ENCODE results near the gene ERFL. TPM values are rescaled to one million over a fixed set of nuclear protein-coding genes. Genes with fewer than 3 reads are reported as not detected.
"Not testable (repeated sequence)": the region's sequence is repeated elsewhere in the genome, so short reads cannot be mapped to it uniquely, and the experiment has no call there.

Gene ERFL
- total RNA-seq, 2 donors from 2014 or later: 0.16 TPM; not detected in 1

DNA sequence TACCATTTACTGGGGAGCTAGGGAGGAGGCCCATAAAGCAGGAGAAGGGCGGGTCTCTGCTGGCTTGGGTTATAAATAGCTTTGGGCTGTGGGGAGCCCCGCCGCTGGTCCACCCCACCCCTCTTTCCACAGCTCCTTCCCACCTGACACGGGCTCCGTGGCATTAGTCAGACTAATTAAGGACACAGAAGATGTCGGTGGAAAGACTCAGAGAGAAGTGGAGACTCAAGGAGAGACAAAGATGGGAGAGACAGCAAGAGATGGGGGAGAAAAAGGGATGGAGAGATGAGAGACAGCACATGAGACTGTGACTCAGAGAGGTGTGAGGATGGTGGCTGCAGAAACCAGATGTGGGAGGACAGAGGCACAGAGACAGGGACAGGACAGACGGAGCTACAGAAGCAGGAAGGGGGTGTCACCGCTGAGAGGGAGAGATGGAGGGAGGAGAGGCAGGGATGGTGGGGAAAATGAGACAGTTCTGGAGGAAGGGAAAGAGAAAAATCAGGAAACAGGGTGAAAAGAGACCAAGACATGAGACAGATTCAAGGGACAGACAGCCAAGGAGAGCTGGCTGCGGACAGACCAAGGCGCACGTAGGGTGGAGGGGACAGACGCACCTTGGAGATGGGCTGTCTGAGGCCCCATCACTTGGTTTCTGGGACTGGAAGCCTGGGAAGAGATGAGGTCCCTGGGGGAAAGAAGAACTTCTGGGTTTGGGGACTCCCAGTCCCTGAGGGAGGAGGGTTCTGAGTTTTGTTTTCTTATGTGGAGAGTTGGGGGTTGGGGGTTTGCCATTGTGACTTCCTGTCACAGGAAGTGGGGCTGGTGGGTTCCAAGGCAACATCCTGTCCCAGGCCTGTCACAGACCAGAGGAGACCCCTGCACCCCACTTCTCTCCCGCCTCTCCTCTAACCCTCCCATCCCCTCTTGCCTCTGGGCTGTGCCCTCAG, 41.2 kb downstream of the ERFL start:
- intact Hi-C loops (cut with DNase I): no loop called here
- DNase-seq (no peak), ATAC-seq (no peak)

DNA sequence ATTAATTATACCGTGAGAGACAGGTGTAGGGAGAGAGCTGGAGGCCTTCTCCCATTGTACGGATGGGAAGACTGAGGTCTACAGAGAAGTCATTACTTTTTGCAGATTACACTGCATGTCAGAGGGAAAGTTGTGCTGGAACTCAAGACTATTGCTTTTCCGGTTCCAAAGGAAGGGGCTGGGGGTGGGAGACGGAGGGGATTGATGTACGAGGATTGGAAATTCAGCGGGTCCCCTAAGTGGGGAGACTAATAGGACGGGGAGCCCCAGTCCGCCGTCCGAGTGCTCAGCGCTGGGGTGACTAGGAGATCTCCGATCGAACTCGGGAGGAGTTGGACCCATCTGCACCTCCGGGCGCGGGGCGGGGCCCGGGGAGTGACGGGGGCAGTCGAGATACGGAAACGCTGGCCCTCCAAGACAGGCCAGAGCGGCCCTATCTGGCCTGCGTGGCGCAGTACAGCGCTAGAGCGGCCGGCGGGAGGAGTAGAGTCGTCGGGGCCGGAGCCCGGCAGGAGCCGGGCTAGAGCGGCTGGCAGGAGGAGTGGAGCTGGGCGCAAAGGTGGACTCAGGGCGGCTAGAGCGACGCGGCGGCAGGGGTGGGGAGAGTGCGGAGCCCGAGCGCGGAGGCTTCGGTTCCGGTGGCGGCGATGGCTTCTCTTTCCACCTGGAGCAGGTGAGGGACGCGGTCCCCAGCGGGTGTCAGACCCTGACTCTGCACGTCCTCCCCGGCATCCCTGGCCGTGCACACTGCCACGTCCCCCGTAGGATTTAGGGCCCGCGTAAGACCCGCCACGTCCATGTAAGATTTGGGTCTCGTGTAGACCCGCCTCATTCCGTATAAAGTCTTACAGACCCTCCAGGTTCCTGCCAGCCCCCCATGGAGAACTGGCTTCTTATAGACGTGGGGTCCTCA, 44.2 kb downstream of the ERFL start:
- intact Hi-C loops (cut with DNase I): no loop called here
- ATAC-seq (peak; percentile 96), DNase-seq (peak; percentile 95)

DNA sequence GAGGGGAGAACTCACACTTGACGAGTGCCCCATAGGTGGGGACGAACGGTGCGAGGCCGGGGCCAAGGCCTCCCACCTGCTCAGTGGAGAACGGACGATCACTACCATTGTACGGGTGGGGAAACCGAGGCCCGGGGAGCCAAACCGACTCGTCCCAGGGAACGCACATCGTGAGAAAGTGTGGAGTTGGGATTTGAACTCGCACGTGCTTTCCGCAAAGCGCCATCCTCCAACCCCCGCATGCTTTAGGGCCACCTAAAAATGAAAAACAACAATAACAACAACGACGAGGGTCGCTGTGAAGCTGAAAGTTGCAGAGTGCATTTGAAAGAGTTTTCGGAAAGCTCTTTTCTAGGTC, 44.8 kb downstream of the ERFL start:
- ATAC-seq: no peak
- DNase-seq: no peak
- intact Hi-C loops (cut with DNase I): no loop called here

DNA sequence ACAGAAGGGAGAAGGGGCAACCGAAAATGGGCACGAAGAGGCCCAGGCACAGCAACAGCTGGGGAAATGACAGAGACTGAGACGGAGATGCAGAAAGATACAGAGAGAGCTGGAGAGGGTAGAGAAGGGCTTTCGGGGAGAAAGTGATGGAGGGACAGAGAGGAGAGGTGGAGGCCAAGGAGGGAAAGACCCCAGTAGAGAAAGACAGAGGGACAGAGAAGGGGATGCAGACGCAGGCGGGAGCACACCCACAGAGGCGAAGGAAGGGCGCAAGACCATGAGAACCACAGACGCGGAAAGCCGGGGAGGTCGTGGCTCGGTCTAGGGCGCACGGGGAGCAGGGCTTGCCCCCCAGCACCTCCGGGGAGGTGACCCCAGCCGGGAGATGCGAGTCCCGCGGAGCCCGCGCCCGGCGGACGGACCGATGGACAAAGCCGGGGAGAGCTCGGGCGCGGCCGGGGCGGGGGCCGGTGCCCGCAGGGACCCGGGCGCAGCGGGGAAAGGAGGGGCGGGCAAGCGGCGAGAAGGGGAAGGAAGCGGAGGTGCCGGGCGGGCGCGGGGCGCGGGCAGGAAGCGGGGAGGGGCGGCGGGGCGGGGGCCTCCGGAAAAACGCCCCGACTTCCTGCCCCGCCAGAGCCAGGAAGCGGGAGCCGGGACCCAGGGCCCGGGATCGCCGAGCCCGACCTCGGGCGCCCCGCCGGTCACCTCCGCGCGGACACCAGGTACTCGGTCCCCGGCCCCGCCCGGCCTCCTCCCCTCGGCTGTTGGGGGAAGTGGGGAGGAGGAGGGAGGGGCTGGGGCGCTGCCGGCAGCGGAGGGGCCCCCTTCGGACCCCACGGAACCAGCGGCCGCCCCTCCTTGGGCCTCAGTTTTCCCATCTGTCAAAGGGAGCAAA, 45.4 kb downstream of the ERFL start, which contains the start of gene ARHGEF1:
Gene ARHGEF1 (plus strand): TSS at position 617 of the 895 bp plus-strand sequence. CDS start 4,899 bp downstream, outside the sequence.
- DNase-seq: peak; percentile 79
- ATAC-seq: peak; percentile 46 to 52
- intact Hi-C loops (cut with DNase I): no loop called here

DNA sequence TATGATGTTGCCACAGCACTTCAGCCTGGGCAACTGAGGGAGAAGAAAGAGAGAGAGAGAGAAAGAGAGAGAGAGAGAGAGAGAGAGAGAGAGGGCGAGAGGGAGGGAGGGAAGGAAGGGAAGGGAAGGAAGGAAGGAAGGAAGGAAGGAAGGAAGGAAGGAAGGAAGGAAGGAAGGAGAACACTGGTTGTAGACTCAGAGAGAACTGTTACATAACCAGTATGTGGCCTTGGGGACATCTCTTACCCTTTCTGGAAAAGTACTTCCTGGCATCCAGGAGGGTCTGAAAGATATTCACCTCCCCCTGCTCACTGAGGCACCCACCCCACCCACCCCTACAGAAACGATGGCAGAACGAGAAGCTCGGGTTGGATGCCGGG, 47.9 kb downstream of the ERFL start:
- intact Hi-C loops (cut with DNase I): no loop called here
- no peak for ATAC-seq
- DNase-seq: no peak

DNA sequence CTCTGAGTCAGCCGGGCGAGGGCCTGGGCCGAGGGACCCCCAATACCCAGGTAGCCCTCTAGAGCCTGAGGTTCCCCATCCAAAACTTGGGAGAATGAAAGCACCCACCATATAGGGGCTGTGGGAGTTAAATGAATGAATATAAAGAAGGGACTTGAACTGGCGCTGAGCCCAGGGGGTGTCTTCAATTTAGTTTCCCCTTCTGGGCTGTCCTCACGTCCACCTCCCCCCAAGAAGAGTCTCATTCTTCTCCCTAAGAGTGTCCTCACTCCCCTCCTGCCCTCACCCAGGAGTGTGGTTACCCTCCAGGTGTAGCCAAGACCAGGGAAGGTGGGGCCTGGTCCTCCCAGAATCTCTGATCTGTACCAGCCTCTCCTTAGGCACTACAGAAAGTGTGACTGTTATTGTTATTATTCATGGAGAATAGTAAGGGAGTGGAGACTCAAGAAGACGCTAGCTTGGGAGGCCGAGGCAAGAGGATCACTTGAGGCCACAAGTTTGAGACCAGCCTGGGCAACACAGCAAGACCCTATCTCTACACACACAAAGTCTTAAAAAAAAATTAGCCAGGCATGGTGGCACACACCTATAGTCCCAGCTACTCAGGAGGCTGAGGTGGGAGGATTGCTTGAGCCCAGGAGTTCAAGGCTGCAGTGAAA, 48.5 kb downstream of the ERFL start:
- ATAC-seq: no peak
- no peak for DNase-seq
- intact Hi-C loops (cut with DNase I): loop anchor here in 1 of 2 donors (10.0 kb wide), 1 partner anchor 195 kb away; the partner anchor contains the start of genes GRIK5 and ZNF574

DNA sequence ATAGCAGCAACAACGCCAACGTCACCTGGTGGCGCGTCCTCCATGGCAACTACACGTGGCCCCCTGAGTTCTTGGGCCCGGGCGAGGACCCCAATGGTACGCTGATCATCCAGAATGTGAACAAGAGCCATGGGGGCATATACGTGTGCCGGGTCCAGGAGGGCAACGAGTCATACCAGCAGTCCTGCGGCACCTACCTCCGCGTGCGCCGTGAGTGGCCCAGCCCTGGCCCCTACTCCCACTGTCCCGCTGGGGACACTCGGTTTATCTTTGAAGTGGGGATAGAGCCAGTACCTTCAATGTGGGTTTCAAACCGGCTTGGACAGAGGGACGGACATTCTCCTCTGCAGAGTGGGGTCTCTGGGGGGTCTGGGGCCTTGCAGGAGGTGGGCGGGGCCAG, 49.2 kb downstream of the ERFL start:
- intact Hi-C loops (cut with DNase I): loop anchor here in 1 of 2 donors (10.0 kb wide), 1 partner anchor 196 kb away; the partner anchor contains the start of genes GRIK5 and ZNF574
- DNase-seq: no peak
- no peak for ATAC-seq

DNA sequence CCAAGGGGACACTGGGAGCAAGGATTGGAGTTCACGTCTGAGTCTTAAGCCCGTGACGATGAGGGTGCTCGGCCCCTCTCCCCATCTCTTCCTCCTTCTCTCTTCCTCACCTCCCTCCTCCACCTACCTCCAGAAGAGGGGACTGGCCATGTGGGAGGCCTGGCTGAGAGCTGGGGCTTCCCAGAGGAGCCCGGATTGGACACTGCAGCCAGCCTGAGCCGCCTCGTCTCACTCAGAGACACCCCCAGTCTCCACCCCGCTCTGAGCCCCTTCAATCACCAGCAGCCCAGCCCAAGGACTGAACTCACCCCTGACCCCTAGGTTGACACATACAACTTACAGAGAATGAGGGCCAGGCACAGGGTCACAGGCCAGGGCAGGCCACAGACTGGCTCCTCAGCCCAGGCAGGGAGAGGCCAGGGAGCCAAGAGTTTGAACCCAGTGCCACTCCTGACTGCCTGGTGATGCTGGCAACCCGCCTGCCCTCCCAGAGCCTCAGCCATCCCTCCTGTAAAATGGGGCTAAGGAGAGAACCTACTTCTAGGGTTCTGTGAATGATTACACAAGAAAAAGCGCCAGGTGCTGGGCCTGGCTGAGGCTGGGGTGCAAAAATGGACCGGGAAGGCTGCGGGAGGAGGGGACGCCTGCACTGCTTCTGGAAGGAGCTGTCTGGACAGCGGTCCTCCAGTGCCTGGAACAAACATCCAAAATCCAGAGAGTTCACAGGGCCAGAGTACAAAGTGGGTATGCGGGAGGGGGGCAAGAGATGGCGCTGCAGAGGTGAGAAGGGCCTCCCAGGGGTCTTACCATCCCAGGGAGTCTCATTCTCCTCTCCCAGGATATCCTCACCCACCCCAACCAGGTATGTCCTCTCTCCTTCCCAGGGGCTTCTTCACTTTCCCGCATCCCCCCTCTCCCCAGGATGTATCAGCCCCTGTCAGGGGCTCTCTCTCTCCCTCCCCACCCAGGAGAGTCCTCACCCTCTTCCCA, 50.0 kb downstream of the ERFL start:
- intact Hi-C loops (cut with DNase I): loop anchor here in 1 of 2 donors (10.0 kb wide), 1 partner anchor 197 kb away; the partner anchor contains the start of genes GRIK5 and ZNF574
- no peak for DNase-seq

DNA sequence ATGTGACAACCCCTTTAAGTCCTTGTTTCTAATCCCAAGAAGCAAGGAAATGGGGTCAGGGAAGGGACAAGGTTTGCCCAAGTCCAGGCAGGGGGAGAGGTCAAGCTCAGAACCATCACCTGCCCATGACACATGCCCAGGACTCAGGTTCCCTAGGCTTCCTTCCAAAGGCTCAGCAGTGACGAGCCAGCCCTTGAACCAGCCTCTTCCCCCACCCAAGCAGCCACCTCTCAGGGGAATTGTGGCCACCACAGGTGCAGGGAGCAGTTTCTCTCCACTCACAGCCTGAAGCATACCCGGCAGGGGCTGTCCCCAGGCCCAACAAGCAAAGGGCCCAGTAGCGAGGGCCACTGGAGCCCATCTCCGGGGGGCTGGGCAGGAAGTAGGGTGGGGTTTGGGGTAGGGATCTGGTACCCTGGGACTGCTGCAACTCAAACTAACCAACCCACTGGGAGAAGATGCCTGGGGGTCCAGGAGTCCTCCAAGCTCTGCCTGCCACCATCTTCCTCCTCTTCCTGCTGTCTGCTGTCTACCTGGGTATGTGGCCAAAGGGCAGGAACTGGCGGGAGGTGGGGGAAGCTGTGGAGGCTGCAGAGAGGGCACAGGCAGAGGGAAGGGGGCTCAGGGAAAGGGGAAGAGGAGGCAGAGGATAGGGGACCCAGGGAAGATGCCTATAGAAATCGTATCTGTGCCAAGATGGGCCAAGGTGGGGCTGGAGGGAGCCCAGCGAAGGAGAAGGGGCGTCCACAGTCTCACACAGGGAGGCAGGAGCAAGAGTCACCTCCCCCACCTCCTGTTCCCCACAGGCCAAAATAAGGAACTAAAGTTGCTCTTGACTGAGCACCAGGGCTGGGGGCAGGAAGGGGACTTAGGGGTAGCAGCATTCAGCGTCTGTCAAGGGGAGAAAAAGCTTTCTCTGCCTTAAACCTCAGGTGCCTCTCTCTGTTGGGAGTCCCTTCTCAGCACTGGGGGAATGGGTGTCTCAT, 51.1 kb downstream of the ERFL start, which contains the start of gene CD79A:
Gene CD79A (plus strand): TSS at position 433 of the 986 bp plus-strand sequence. CDS start 26 bp downstream, at position 459.
- ATAC-seq: no peak
- intact Hi-C loops (cut with DNase I): loop anchor here in 1 of 2 donors (10.0 kb wide), 1 partner anchor 198 kb away; the partner anchor contains the start of genes GRIK5 and ZNF574
- DNase-seq: peak; percentile 11

More for the DNA sequence above, 50.0 kb downstream of the ERFL start:
- ATAC-seq: no peak

DNA sequence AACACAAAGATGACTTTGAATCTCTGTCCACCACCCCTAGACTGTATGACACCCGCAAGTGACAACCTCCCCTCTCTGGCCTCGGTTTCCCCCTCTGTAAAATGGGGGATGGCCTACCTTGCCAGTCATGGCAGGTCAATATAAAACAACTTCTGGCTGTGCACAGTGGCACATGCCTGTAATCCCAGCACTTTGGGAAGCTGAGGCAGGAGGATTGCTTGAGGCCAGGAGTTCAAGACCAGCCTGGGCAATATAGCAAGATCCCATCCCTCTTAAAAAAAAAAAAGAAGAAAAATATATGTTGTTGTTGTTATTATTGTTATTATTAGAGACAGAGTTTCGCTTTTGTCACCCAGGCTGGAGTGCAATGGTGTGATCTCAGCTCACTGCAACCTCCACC, 52.3 kb downstream of the ERFL start:
- DNase-seq, ATAC-seq: not testable (repeated sequence)
- intact Hi-C loops (cut with DNase I): loop anchor here in 1 of 2 donors (10.0 kb wide), 1 partner anchor 199 kb away; the partner anchor contains the start of genes GRIK5 and ZNF574

DNA sequence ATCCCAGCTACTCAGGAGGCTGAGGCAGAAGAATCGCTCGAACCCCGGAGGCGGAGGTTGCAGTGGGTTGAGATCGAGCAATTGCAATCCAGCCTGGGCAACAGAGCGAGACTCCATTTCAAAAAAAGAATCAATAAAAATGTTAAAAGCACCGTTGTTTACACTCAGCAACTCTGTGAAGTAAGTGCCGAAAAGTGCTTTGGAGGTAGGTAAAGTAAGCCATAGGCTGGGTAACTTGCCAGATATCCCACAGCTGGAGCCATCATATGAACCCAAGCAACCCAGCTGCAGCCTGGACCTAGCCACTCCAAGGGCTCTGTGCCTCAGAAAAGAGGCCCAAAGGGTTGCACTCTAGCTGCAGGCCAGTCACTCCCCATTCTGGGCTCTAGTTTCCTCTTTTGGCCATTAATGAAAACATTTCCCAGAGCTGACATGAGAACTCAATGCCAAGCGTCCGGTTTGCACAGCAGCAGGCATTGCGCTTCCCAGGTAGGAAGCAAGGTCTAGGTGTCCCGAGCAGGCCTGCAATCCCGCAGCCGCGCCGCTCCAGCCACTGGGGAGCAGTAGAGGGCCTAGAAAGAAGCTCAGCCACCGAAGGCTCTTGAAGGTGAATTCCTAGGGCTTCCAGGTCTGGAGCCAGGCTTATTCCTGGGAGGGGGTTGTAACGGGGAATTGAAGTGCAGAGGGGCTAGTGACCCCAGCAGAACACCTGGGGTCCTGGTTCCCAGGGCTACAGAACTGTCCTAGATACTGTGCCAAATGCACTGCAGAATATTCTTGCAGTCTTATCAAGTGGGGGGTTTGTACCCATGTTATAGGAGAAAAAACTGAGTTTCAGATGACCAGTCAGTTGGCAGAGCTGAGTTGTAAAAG, 55.2 kb downstream of the ERFL start:
- DNase-seq (peak; percentile 62), ATAC-seq (peak in 1 of 2 donors; percentile 59)
- intact Hi-C loops (cut with DNase I): loop anchor here (2.0 to 10.0 kb wide), 3 partner anchors 74 to 202 kb away; partner anchors contain the start of genes GRIK5 (in 1 of the 2) and ZNF574 (in 1 of the 2)

DNA sequence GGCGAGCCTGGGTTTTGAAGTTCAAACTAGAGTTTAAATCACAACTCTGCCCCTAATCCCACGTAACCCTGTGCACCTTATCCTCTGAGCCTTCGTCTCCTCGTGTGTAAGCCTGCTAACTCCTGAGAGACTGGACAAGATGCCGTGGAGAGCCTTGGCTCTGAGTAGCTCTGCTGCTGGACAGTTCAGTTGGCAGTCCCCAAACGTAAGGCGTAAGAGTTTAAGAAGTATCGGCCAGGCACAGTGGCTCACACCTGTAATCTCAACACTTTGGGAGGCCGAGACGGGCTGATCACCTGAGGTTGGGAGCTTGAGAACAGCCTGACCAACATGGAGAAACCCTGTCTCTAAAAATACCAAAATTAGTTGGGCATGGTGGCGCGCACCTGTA, 55.9 kb downstream of the ERFL start:
- intact Hi-C loops (cut with DNase I): loop anchor here (2.0 to 10.0 kb wide), 3 partner anchors 75 to 202 kb away; partner anchors contain the start of genes GRIK5 (in 1 of the 2) and ZNF574 (in 1 of the 2)
- ATAC-seq (no peak), DNase-seq (peak; percentile 10)

DNA sequence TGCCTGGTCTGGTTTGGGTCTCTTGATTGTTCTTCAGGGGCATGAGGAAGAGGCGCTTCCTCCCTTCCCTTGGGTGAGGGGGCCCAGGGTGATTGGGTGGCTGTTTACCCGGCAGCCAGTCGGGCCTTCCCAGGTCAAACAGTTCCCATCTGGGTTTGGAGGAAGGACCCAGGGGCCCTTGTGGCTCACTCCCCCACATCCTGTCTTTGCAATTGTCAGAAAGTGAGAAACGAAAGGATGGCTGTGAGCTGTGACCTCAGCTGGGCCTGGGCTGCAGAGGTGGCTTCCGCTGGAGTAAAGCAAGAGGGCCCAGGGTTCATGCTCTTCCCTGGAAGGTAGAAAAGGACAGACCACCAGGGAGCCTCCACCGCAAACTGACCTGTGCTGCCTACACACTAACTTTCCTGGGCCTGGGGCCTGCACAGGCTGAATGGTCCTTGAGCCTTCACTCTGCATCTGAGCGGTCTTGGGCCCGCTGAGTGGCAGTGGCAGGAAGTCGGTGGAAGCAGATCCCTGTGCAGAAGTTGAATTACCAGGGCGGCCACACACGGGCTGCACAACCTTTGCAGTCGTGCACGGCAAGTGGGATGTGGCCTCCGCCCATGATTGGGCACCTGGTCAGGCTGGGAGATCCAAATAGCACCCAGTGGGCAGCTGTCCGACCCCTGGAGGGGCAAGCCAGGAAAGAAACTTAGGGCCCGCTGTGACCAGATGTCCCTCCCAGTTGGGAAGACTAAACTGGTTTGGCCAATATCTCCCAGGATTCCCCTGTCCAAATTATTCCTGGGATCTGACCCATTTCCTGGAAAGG, 56.5 kb downstream of the ERFL start:
- peak; percentile 32 for DNase-seq
- intact Hi-C loops (cut with DNase I): loop anchor here (2.0 to 10.0 kb wide), 3 partner anchors 76 to 203 kb away; partner anchors contain the start of genes GRIK5 (in 1 of the 2) and ZNF574 (in 1 of the 2)
- ATAC-seq: peak; percentile 8 to 54
